ENCODE results near the gene OR7G2.

Gene OR7G2

DNA sequence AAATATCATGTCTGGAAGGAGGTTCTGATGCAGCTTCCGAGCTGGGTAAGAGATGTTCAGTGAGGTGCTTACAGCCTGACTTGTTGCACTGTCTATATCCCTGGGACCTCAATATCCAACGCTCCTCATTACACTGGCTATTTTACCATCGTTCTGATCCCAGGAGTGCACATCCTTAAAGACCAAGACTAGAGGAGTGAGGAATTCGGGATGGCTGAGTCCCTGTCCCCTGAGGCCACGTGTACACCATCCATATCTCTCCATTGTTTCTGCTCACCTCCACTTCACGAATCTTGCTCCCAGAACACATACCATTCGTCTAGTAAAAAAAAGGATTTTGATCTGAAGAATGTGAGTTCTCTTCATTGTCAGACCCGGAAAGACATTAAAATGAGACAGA is at the start of gene OR7G2:
Gene OR7G2, minus strand, starts transcription at position 101 of the 400 bp plus-strand sequence. CDS start 4,232 bp downstream, outside the sequence.
- no peak for DNase-seq (ENCODE audit: low read depth)
- H3K4me3 ChIP-seq (ENCODE audit: low read depth, low read length): no peak within 1 kb of the TSS

DNA sequence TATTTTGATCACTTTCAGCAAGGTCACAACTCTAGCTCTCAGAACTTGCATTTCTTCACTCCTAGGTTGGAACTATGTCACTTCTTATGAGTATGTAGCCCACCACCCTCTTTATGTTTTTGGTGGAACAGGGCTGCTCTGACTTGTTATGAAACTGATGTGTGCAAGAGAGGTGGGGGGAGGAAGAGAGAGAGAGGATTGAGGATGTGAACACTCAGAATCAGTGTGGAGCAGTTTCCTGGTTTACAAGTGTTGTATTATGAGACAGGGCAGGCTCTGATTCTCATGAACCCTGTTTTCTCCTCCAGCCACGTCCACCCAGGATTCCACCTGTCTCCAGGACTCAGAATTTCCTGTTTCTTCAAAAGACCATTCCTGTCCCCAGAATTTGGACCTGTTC is 49.0 kb upstream of the OR7G2 start:
- no peak for DNase-seq (ENCODE audit: low read depth)

DNA sequence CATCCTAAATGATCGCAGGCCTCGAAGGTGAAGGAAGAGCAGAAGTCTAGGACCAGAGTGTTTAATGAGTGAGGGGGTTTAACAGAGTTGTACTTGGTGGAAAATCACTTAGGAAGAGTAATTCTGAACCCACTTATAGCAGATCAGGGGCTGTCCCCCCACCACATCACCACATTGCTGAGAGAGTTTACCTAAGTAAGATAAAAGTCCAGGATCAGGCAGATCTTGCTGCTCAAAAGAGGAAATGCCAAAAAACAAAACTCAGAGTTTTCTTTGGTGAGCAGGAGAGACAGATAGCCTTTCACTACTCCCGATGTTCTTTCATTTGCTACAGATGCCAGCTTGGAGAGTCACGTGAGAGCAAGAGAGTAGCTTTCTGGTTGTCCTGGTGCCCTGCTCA is 48.3 kb upstream of the OR7G2 start:
- H3K4me3 ChIP-seq (ENCODE audit: low read depth, low read length): no peak overlapping the region
- DNase-seq (ENCODE audit: low read depth): no peak

More for the DNA sequence above, 49.0 kb upstream of the OR7G2 start:
- H3K4me3 ChIP-seq (ENCODE audit: low read depth, low read length): no peak overlapping the region

DNA sequence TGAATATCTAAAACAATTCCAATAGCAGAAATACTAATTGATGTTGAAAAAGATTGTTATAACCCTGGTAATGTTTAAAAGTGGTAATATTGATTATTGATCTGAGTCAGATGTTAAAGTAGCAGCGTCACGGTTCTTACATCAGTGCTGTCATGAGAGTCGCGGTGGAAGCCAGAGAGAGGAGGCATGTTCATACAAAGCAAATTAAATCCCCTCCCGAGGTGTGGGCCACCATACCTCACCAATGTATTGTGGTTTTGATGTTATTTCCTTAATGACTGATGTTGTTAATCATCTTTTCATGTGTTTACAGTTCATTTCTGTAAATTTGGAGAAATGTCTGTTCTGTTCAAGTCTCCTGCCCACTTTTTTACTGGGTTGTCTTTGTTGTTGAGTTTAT is 44.1 kb upstream of the OR7G2 start:
- no peak overlapping the region for H3K4me3 ChIP-seq (ENCODE audit: low read depth, low read length)
- no peak for DNase-seq (ENCODE audit: low read depth)

DNA sequence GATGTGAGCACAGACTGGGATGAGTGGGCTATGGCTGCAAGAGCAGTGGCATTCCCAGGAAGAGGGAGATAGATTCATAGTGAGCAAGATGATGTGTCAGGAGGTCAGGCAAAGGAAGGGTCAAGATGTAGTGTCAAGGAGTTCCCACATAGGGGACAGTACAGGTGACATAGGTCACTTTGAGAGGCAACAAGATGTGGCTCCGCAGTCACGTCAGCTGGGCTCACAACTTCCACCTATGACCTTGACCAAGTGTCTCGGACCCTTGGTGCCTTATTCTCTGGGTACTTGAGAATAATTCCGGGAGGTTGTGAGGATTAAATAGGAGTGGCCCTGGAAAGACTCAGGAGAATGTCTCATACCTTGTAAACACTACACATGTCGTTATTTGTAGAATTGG is 43.4 kb upstream of the OR7G2 start:
- no peak for DNase-seq (ENCODE audit: low read depth)
- H3K4me3 ChIP-seq (ENCODE audit: low read depth, low read length): no peak overlapping the region

DNA sequence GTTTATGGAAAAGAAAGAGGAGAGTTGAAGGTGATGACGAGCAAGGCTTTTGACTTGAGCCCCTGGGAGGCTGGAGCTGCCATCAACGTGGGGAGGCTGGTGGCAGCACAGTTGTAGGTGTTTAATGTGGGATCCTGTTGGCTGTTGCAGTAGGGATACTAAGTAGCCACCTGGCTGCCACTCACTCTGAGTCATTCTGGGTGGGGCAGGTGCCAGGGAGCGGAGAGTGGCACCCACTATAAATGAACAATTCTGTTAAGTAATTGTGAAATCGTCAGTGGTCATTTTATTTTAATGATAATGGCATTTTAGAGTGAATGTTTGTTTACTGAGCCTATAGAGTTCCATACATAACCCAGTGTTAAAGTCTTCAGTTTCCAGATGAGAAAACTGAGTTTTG is 42.7 kb upstream of the OR7G2 start:
- no peak for DNase-seq (ENCODE audit: low read depth)
- H3K4me3 ChIP-seq (ENCODE audit: low read depth, low read length): no peak overlapping the region

DNA sequence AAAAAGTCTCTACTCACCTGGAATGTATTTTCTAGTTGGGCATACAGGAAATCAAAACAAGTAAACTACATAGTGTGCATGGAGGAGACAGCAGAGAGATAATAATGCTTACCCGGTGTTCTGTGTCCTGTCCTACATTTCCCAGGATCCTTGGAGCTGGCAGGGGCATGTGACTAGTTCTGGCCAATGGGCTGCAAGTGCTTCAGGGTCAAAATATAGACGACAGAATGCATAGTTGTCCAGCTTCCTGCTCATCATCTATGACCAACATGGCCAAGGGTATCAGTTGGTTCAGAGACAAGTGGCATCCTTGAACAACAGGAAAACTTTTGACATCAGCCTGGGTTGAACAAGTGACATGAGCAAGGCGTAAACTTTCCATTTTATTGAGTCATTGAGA is 41.4 kb upstream of the OR7G2 start:
- no peak for DNase-seq (ENCODE audit: low read depth)
- H3K4me3 ChIP-seq (ENCODE audit: low read depth, low read length): no peak overlapping the region

DNA sequence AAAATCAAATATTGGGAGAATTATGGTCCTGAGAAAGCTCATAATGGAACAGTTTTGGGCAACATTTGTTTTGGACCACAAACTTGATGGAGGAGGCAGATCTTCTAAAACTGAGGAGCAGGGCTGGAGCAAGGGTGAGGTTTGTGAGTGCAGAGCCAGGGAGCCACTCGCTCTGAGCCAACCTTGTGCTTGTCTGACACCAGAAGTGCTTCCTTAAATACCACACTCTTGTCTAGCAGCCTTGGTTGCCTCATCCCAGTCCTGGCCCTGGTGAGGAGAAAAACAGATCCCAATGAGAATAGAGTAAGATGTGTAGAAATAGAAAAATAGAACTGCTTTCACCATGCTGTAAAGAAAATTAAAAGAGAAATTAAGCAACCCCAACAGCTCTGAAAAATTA is 39.6 kb upstream of the OR7G2 start:
- no peak for DNase-seq (ENCODE audit: low read depth)
- no peak overlapping the region for H3K4me3 ChIP-seq (ENCODE audit: low read depth, low read length)

DNA sequence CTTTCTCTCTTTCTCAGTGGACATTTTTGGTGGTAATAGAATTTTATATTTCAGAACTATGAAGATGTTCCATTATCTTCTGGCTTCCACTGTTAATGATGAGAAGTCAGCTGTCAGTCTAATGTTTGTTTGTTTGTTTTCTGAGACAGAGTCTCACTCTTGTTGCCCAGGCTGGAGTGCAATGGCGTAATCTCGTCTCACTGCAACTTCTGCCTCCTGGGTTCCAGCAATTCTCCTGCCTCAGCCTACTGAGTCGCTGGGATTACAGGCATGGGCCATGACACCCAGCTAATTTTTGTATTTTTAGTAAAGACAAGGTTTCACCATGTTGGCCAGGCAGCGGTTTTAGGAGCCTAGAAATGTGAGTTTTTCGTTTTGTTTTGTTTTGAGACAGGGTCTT is 37.6 kb upstream of the OR7G2 start:
- no peak for DNase-seq (ENCODE audit: low read depth)

DNA sequence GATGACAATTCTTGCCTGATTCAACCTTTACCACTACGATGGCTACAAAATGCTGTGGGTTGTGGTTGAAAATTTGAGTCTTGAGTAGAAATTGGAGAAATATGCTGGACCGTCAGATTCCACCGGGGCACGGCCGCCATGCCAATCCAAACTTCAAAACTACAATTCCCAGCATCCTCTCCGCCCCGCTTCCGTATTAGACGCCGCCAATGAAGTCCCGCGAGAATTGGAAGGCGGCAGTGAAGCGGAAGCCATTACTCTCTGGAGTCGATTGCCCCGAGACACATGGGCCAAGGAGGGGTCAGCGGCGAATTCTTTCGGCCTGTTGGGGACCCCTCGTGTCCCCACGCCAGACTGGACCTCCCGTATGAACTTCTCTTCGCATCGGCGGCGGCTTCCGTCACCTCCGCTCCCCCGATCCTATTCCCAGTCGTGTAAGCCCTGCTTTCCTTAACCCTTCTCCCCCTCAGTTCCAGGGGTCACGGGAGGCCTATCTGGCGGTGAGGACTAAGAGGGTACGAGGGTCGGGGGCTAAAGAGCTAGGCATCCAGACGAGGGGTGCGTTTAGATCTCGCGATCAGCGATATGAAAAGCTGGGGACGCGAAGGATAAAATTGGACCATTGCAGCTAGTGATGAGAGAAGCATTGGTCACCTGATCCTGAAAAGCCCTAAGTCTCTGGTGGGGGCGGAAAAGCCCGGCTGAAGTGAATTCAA is 33.0 kb upstream of the OR7G2 start, which contains the start of gene ZNF317:
Gene ZNF317, plus strand, starts transcription at position 239 of the 716 bp plus-strand sequence. CDS start 15,620 bp downstream, outside the sequence.
- peak; percentile 63 for DNase-seq (ENCODE audit: low read depth)
- peak within 1 kb of the TSS; percentile 63 for H3K4me3 ChIP-seq (ENCODE audit: low read depth, low read length)

More for the DNA sequence above, 37.6 kb upstream of the OR7G2 start:
- no peak overlapping the region for H3K4me3 ChIP-seq (ENCODE audit: low read depth, low read length)

DNA sequence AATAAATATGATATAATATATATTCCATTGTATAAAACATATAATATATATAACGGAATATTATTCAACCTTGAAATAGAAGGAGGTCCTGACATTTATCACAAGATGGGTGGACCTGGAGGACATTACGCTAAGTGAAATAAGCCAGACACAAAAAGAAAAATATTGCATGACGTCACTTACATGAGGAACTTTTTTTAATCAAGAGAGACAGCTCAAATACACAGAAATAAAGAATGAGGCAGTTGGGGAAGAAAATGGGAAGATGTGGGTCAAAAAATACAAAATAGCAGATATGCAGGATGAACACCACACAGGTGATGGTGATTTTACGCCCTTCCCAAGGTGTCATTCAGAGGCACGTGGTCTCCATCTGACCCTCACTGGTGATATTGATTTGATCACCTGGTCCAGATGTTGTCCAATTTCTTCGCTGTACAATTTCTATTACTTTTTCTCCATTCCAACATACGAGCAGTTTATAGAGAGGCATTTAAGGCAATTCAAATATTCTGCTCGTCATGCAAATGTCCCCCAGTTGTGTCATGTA is 32.4 kb upstream of the OR7G2 start:
- no peak for DNase-seq (ENCODE audit: low read depth)
- H3K4me3 ChIP-seq (ENCODE audit: low read depth, low read length): peak overlapping the region; percentile 63

DNA sequence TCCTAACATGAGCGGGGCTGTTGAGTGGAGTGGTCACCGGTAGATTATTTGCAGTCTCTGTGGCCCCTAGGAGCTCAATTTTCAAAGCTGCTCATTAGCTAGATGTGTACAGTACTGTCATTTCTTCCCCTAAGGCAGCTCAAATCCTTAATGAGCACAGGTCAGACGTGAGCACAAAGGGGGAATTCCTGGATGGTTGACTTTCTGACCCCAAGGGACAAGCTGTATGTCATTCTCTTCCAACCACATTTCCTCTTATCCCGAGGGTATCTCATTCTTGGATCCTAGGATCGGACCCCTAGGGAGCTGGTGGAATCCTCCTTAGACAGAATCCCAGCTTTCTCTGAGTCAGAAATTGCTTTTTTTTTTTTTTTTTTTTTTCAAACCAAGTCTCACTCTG is 25.1 kb upstream of the OR7G2 start:
- no peak for DNase-seq (ENCODE audit: low read depth)
- H3K4me3 ChIP-seq (ENCODE audit: low read depth, low read length): no peak overlapping the region

DNA sequence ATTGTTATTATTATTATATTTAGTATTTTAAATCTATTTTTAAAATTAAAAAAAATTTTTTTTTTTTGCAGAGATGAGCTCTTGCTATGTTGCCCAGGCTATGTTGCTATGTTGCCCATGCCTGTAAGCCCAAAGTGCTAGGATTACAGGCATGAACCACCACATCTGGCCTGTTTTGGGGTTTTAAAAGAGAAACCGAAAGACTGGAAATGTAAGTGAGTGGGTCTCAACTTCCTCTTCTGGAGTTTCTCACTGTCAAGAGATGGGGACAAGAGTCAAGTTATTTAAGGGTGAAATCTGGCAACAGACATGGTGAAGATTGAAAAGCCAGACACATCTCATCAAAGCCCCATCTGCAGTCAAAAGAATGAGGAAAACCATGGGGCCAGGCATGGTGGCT is 23.7 kb upstream of the OR7G2 start:
- DNase-seq (ENCODE audit: low read depth): no peak
- H3K4me3 ChIP-seq (ENCODE audit: low read depth, low read length): no peak overlapping the region

DNA sequence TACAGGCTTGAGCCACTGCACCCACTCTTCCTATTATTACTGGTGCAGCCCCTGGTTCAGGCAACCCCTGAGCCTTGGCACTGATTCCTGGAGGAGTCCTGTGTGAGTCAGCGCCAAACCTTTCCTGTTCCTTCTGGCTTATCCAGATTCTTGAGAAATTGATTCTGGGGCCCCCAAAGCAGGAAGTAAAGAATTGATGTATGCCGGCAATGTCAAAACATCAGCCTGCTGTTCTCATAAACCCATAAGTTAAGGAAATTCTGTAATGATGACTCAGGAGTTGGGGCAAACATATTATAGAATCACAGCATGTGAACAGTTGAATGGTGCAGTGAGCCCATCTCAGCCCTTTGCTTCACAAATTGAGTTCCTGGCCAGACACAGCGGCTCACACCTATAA is 20.9 kb upstream of the OR7G2 start:
- no peak overlapping the region for H3K4me3 ChIP-seq (ENCODE audit: low read depth, low read length)
- DNase-seq (ENCODE audit: low read depth): peak; percentile 5

DNA sequence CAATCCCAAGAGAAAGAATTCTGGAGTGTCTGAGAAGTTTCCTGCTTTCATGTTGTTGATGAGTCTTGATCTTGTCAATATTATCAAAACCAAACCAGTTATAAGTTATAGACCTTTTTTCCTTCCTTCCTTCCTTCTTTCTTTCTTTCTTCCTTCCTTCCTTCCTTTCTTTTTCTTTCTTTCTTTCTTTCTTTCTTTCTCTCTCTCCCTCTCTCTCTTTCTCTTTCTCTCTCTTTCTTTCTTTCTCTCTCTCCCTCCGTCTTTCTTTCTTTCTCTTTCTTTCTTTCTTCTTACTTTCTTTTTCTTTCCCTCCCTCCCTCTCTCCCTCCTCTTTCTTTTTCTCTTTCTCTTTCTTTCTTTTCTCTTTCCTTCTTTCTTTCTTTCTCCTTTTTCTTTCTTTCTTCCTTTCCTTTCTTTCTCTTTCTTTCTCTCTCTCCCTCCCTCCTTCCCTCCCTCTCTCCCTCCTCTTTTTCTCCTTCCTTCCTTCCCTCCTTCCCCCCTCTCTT is 19.7 kb upstream of the OR7G2 start, which contains the start of gene OR7G3:
Gene OR7G3, minus strand, starts transcription at position 51 of the 506 bp plus-strand sequence. Its CDS starts 0 bp downstream, at position 51.
- no peak within 1 kb of the TSS for H3K4me3 ChIP-seq (ENCODE audit: low read depth, low read length)
- no peak for DNase-seq (ENCODE audit: low read depth)

DNA sequence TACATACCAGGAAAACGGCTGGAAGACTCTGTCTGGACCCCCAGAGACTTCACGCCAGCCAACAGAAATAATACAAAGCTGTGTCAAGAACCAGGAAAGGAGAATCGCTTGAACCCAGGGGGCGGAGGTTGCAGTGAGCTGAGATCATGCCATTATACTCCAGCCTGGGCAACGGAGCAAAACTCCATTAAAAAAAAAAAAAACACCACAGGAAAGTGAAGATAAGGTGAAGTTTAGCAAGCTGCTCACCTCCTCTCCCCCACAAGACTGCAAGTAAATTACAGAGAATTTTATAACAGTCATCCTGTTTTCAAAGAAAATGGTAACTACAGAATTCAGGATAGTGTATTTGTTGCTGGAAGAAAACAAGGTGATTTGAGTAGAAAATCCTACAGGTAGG is 9.3 kb upstream of the OR7G2 start:
- DNase-seq (ENCODE audit: low read depth): no peak
- H3K4me3 ChIP-seq (ENCODE audit: low read depth, low read length): no peak overlapping the region

DNA sequence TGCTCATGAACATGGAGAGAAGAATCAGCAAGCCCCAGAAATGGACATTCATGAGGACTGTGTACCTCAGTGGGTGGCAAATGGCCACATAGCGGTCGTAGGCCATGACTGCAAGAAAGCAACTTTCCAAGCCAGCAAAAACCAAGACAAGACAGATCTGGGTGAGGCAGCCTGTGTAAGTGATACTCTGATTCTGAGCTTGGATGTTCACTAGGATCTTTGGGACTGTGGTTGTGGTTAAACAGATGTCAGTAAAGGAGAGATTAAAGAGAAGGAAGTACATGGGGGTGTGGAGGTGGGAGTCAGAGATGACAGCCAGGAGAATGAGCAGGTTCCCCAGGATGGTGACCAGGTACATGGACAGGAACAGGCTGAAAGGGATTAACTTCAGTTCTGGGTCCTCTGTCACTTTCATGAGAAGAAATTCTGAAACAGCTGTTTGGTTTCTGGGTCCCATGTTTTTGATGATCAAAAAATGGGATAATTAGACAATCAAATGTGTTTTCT is 8.1 kb upstream of the OR7G2 start, which contains the start of gene OR7G1:
Gene OR7G1, minus strand, starts transcription at position 457 of the 507 bp plus-strand sequence. Its CDS starts 0 bp downstream, at position 457.
- no peak for DNase-seq (ENCODE audit: low read depth)
- H3K4me3 ChIP-seq (ENCODE audit: low read depth, low read length): no peak within 1 kb of the TSS

DNA sequence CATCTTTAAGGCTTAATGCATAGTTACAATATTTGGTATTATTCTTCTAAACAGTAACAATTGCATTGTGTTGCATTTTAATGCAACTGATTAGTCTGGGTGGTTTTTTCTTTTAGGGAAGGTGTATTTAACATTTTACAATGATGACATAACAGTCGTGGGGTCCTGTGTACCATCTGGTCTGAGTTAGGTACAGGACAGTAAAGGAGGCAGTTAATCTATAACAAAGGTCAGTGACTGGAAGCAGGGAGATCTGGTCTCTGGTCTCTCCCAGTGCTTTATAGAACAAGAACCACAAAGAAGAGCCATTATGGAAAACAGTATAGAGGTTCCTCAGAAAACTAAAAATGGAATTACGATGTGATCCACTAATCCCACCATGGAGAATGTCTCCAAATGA is 2.7 kb upstream of the OR7G2 start:
- DNase-seq (ENCODE audit: low read depth): no peak

DNA sequence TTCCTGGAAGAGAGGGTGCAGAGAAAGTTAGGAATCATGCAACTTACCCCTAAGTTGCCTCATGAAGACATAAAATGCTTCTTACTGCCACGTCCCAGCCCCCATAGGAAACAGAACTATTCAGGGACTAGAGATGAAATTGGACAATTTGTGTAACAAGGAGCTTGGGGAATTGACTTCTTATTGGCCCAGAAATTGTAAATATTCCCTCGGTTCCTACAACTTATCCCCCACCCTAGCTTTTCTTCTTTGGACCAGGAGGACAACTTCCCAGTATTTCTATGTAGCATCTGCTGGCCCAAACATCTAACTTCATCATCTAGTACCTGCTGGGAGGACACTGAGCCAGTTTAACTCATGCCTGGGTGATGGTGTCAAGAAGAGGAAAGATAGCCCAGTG is 20.5 kb downstream of the OR7G2 start, which contains the start of gene OR1M1:
Gene OR1M1, plus strand, starts transcription at position 301 of the 400 bp plus-strand sequence. CDS start 6,184 bp downstream, outside the sequence.
- no peak within 1 kb of the TSS for H3K4me3 ChIP-seq (ENCODE audit: low read depth, low read length)
- no peak for DNase-seq (ENCODE audit: low read depth)

More for the DNA sequence above, 2.7 kb upstream of the OR7G2 start:
- H3K4me3 ChIP-seq (ENCODE audit: low read depth, low read length): no peak overlapping the region

DNA sequence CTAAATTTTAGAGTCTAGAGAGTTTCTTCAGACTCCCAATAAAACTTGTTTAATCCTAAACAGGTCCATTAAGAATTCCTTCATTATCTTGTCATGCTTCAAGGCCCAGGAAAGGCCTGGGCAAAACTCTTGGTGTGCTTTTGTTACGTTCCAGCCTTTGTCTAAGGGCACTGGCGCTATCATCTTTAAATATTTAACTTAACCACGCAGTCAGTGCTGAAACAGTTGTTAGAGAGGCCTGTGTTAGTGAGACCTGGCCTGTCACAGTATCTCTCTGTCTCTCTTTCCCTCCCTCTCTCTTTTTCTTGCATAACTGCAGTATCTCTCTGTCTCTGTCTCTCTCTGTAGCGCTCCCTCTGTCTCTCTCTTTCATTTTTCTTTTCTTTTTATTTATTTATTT is 28.6 kb downstream of the OR7G2 start:
- no peak for DNase-seq (ENCODE audit: low read depth)
- no peak overlapping the region for H3K4me3 ChIP-seq (ENCODE audit: low read depth, low read length)

Data from skeletal muscle cell (primary cell).